ENCODE measurements around the gene IRGQ. TPM values are rescaled to one million over a fixed set of nuclear protein-coding genes. Genes with fewer than 3 reads are reported as not detected.

IRGQ gene
- total RNA-seq, 8 experiments from 2014 or later: 17.2 to 46.5 (median 29.0) TPM

- Histone ChIP-seq H3K4me1 (replicated peaks in 1 of 2) (peaks cover 10 to 12% of the 10 kb centered on the region in 2 donors), H3K4me3 (peak overlapping the region; percentile 54 to 83 (median 61)), H3K27ac (peak overlapping the region; percentile 43 to 74)
- WGBS, 10 experiments: 0 to 100% (median 17%) methylated on average over 1 to 8 of the region's 12 CpGs; no CpG with 5 or more reads in 1 of the 10 experiments
- ATAC-seq (replicated peaks in 6 of 8): no peak
- in situ Hi-C loops (cut with MboI; ENCODE audit: low pct_unique_long_range_greater_than_20kb in 2 of 9, low sequenced_read_pairs in 9 of 9, unreplicated experiment in 9 of 9): no loop called here
Observed at GRCh38 chr19:43574424-43575155, 21.3 kb downstream of the IRGQ start.

DNA sequence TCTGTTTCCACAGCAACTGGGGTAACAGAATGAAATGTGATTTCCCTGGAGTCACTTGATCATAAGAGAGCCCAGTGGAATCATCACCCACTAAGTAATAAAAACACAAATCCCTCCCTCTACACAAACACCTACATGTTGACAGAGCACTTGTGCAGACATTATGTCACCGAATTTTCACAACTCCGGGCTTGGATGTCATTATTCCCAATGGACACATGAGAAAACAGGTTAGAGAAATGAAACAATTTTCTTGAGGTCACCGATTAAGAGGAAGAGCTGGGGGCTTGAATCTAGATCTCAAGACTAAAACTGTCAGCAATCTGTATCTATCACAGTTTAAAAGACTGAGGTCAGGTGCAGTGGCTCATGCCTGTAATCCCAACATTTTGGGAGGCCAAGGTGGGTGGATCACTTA, 23.8 kb downstream of the IRGQ start:
- Histone ChIP-seq H3K4me3 (no peak overlapping the region), H3K27ac (no peak overlapping the region), H3K4me1 (replicated peaks in 1 of 2) (peaks cover 10 to 12% of the 10 kb centered on the region in 2 donors)
- in situ Hi-C loops (cut with MboI; ENCODE audit: low pct_unique_long_range_greater_than_20kb in 2 of 9, low sequenced_read_pairs in 9 of 9, unreplicated experiment in 9 of 9): no loop called here
- 60 to 100% (median 96%) methylated on average over 1 to 3 of the region's 3 CpGs; no CpG with 5 or more reads in 2 of the 10 experiments for WGBS, 10 experiments
- peak in 1 of 8 experiments; percentile 7 for ATAC-seq (replicated peaks in 6 of 8)

- H3K27ac ChIP-seq: no peak overlapping the region
- in situ Hi-C loops (cut with MboI; ENCODE audit: low pct_unique_long_range_greater_than_20kb in 2 of 9, low sequenced_read_pairs in 9 of 9, unreplicated experiment in 9 of 9): no loop called here
- 100% methylated on average over 3 of the region's 5 CpGs; no CpG with 5 or more reads in 9 of the 10 experiments for WGBS, 10 experiments
- no peak for ATAC-seq (replicated peaks in 6 of 8)
- peaks cover 6 to 9% of the 10 kb centered on the region in 2 donors for H3K4me1 ChIP-seq (replicated peaks in 1 of 2)
- H3K4me3 ChIP-seq: no peak overlapping the region
Observed at GRCh38 chr19:43570174-43570791, 25.7 kb downstream of the IRGQ start.

DNA sequence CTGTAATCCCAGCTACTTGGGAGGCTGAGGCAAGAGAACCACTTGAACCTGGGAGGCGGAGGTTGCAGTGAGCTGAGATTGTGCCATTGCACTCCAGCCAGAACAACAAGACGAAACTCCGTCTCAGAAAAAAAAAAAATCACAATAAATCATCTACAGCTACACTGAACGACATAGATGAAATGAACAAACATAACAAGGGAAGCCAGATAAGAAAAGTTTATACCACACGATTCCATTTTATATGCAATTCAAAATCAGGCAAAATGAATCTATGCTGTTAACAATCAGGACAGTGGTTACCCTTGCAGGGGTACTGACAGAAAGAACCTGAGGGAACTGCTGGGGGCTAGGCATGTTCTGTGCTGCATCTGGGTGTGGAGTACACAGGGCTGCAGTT, 26.3 kb downstream of the IRGQ start:
- Histone ChIP-seq H3K4me3 (no peak overlapping the region), H3K4me1 (replicated peaks in 1 of 2) (peaks cover 6 to 8% of the 10 kb centered on the region in 2 donors), H3K27ac (no peak overlapping the region)
- in situ Hi-C loops (cut with MboI; ENCODE audit: low pct_unique_long_range_greater_than_20kb in 2 of 9, low sequenced_read_pairs in 9 of 9, unreplicated experiment in 9 of 9): no loop called here
- no peak for ATAC-seq (replicated peaks in 6 of 8)
- 33 to 100% (median 92%) methylated on average over 1 to 4 of the region's 5 CpGs; no CpG with 5 or more reads in 1 of the 10 experiments for WGBS, 10 experiments

DNA sequence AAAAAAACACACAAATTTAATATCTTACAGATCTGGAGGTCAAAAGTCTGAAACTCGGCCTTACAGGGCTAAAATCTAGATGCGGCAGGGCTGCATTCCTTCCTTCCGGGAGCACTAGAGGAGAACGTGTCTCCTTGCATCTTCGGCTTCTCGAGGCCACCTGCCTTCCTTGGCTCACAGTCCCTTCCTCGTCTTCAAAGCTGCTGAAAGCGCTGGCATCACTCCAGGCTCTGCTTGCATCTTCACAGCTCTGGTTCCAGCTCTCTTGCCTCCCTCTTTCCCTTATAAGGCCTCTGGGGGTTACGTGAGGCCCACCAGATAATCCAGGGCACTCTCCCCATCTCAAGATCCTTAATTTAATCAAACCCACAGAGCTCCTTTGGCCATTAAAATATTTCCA, 31.1 kb downstream of the IRGQ start:
- in situ Hi-C loops (cut with MboI; ENCODE audit: low pct_unique_long_range_greater_than_20kb in 2 of 9, low sequenced_read_pairs in 9 of 9, unreplicated experiment in 9 of 9): no loop called here
- no peak overlapping the region for H3K27ac ChIP-seq
- no peak for ATAC-seq (replicated peaks in 6 of 8)

DNA sequence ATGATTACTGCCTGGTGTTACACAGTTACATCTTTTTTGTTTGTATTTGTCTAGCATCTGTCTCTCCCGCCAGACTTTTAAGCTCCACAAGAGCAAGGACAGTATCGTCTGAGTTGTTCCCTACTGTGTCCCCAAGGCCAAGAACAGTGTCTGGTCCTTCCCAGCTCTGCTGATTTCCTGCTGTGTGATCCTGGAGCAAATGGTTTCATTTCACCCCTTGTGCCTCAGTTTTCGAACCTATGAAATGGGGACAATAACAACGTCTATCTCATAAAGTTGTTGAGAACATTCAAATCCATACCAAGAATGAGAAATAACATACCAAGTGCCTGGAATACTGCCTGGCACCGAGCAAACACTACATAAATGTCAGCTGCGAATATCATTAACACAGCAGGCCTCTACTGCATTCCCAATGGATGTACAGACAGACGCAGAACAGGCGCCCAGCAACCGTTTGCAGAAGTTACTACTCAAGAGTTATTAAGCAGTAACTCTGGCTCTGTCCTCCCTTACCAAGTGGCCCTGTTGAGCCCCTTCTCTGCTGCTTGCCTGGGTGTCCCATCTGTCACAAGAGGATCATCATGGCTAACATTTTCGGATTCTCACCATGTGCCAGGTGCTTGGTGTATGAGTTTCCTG, 32.0 kb downstream of the IRGQ start:
- in situ Hi-C loops (cut with MboI; ENCODE audit: low pct_unique_long_range_greater_than_20kb in 2 of 9, low sequenced_read_pairs in 9 of 9, unreplicated experiment in 9 of 9): no loop called here
- 53 to 93% (median 88%) methylated on average over 2 to 9 of the region's 10 CpGs for WGBS, 10 experiments
- no peaks in the 10 kb centered on the region for H3K4me1 ChIP-seq (replicated peaks in 1 of 2)
- H3K4me3 ChIP-seq: no peak overlapping the region
- H3K27ac ChIP-seq: no peak overlapping the region
- peak in 1 of 8 experiments; percentile 51 for ATAC-seq (replicated peaks in 6 of 8)

More for the DNA sequence above, 31.1 kb downstream of the IRGQ start:
- 44 to 100% (median 85%) methylated on average over 1 to 8 of the region's 9 CpGs; no CpG with 5 or more reads in 2 of the 10 experiments for WGBS, 10 experiments
- Histone ChIP-seq H3K4me1 (replicated peaks in 1 of 2) (no peaks in the 10 kb centered on the region), H3K4me3 (no peak overlapping the region)

DNA sequence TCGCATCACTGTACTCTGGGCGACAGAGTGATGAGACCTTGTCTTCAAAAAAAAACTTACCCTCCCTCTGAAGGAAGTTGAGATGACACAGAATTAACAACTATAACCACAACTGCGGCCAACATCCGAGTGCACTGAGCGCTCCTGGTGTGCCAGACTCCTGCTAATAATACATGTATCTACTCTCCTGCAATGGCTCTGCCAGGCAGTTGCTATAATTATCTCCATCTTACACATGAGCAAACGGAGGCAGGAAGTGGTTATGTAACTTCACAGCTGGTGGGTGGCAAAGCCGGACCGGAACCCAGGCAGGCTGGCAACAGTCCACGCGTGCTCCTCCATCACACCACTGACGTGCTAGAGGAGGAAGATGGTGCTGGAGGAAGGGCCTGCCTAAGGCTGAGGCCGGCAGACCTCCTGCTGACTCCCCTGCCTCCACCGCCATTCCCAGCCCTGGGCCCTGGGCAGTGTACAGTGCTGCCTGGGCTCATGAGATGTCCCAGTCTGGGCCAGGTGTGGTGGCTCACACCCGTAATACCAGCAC, 33.2 kb downstream of the IRGQ start:
- Histone ChIP-seq H3K27ac (no peak overlapping the region), H3K4me1 (replicated peaks in 1 of 2) (no peaks in the 10 kb centered on the region), H3K4me3 (no peak overlapping the region)
- 43 to 100% (median 95%) methylated on average over 3 to 10 of the region's 14 CpGs; no CpG with 5 or more reads in 5 of the 10 experiments for WGBS, 10 experiments
- no peak for ATAC-seq (replicated peaks in 6 of 8)
- in situ Hi-C loops (cut with MboI; ENCODE audit: low pct_unique_long_range_greater_than_20kb in 2 of 9, low sequenced_read_pairs in 9 of 9, unreplicated experiment in 9 of 9): no loop called here

- WGBS, 10 experiments: 45 to 100% (median 100%) methylated on average over 1 to 3 of the region's 6 CpGs; no CpG with 5 or more reads in 6 of the 10 experiments
- no peak for ATAC-seq (replicated peaks in 6 of 8)
- Histone ChIP-seq H3K27ac (no peak overlapping the region), H3K4me1 (replicated peaks in 1 of 2) (no peaks in the 10 kb centered on the region), H3K4me3 (no peak overlapping the region)
- in situ Hi-C loops (cut with MboI; ENCODE audit: low pct_unique_long_range_greater_than_20kb in 2 of 9, low sequenced_read_pairs in 9 of 9, unreplicated experiment in 9 of 9): no loop called here
Observed at GRCh38 chr19:43562226-43562697, 33.7 kb downstream of the IRGQ start.

GRCh38 chr19:43561139-43561970, 34.6 kb downstream of the IRGQ start:
- in situ Hi-C loops (cut with MboI; ENCODE audit: low pct_unique_long_range_greater_than_20kb in 2 of 9, low sequenced_read_pairs in 9 of 9, unreplicated experiment in 9 of 9): no loop called here
- Histone ChIP-seq H3K4me3 (no peak overlapping the region), H3K4me1 (replicated peaks in 1 of 2) (no peaks in the 10 kb centered on the region), H3K27ac (no peak overlapping the region)
- WGBS, 10 experiments: 88 to 100% (median 95%) methylated on average over 1 to 11 of the region's 12 CpGs; no CpG with 5 or more reads in 2 of the 10 experiments
- ATAC-seq (replicated peaks in 6 of 8): no peak

GRCh38 chr19:43560687-43561086, 35.2 kb downstream of the IRGQ start:
- in situ Hi-C loops (cut with MboI; ENCODE audit: low pct_unique_long_range_greater_than_20kb in 2 of 9, low sequenced_read_pairs in 9 of 9, unreplicated experiment in 9 of 9): no loop called here
- Histone ChIP-seq H3K27ac (no peak overlapping the region), H3K4me3 (no peak overlapping the region), H3K4me1 (replicated peaks in 1 of 2) (no peaks in the 10 kb centered on the region)
- WGBS, 10 experiments: 50 to 100% (median 92%) methylated on average over 2 of the region's 6 CpGs; no CpG with 5 or more reads in 5 of the 10 experiments
- peak in 3 of 8 experiments; percentile 29 to 38 (median 30) for ATAC-seq (replicated peaks in 6 of 8)

GRCh38 chr19:43555185-43555770, 40.7 kb downstream of the IRGQ start:
- Histone ChIP-seq H3K4me3 (no peak overlapping the region), H3K4me1 (replicated peaks in 1 of 2) (no peaks in the 10 kb centered on the region), H3K27ac (no peak overlapping the region)
- in situ Hi-C loops (cut with MboI; ENCODE audit: low pct_unique_long_range_greater_than_20kb in 2 of 9, low sequenced_read_pairs in 9 of 9, unreplicated experiment in 9 of 9): no loop called here
- ATAC-seq (replicated peaks in 6 of 8): peak in 7 of 8 experiments; percentile 57 to 86 (median 73)
- 0 to 90% (median 37%) methylated on average over 1 to 7 of the region's 8 CpGs; no CpG with 5 or more reads in 2 of the 10 experiments for WGBS, 10 experiments

Measured in motor neuron (in vitro differentiated cells).